ENCODE results near the gene CTRB1.

DNA sequence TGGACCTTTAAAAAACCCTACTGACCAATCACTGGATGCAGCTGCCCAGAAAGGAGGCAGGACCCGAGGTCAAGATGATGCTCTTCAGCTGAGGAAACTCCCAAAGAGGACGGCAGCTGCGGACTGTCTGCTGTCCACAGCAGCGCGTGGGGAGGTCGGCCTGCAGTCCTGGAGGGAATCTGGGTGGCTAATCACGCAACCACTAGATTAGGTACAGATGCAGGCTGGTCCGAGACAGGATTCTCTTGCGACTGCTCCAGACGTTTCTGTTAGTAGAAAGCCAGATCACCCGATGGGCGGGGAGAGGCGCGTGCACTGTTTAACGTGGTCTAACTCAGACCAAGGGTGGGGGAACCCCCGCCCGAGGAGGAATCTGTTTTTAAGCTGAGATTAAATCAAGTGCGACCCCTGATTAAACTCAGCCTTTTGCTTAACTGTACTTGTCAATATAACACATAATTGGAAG is 20.6 kb upstream of the CTRB1 start:
- no peak for TF ChIP-seq YY1 (IDR thresholded peaks at IDR 0.05; ENCODE audit: extremely low read depth, insufficient replicate concordance, low read depth, low read length)
- no peak for TF ChIP-seq EZH2phosphoT487 (IDR thresholded peaks at IDR 0.05; ENCODE audit: borderline replicate concordance)
- TF ChIP-seq TCF7L2 (IDR thresholded peaks at IDR 0.05; ENCODE audit: borderline replicate concordance, extremely low read depth, insufficient read depth, insufficient read length) = no peak
- TF ChIP-seq, protein P1, sequence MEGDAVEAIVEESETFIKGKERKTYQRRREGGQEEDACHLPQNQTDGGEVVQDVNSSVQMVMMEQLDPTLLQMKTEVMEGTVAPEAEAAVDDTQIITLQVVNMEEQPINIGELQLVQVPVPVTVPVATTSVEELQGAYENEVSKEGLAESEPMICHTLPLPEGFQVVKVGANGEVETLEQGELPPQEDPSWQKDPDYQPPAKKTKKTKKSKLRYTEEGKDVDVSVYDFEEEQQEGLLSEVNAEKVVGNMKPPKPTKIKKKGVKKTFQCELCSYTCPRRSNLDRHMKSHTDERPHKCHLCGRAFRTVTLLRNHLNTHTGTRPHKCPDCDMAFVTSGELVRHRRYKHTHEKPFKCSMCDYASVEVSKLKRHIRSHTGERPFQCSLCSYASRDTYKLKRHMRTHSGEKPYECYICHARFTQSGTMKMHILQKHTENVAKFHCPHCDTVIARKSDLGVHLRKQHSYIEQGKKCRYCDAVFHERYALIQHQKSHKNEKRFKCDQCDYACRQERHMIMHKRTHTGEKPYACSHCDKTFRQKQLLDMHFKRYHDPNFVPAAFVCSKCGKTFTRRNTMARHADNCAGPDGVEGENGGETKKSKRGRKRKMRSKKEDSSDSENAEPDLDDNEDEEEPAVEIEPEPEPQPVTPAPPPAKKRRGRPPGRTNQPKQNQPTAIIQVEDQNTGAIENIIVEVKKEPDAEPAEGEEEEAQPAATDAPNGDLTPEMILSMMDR (IDR thresholded peaks at IDR 0.05 in 2 of 3, conservative IDR thresholded peaks at IDR 0.05 in 1 of 3; ENCODE audit: borderline replicate concordance in 1 of 3, insufficient read depth in 1 of 3, low read depth in 2 of 3, low read length in 2 of 3) = no peak
- TF ChIP-seq POLR2A (IDR thresholded peaks at IDR 0.05; ENCODE audit: borderline replicate concordance, extremely low read depth, insufficient read depth, insufficient read length) = no peak
- TF ChIP-seq CBX3 (IDR thresholded peaks at IDR 0.05; ENCODE audit: low read depth) = no peak
- no peak for TF ChIP-seq POLR2AphosphoS5 (IDR thresholded peaks at IDR 0.05; ENCODE audit: low read depth, low read length)
- TF ChIP-seq, protein P2, sequence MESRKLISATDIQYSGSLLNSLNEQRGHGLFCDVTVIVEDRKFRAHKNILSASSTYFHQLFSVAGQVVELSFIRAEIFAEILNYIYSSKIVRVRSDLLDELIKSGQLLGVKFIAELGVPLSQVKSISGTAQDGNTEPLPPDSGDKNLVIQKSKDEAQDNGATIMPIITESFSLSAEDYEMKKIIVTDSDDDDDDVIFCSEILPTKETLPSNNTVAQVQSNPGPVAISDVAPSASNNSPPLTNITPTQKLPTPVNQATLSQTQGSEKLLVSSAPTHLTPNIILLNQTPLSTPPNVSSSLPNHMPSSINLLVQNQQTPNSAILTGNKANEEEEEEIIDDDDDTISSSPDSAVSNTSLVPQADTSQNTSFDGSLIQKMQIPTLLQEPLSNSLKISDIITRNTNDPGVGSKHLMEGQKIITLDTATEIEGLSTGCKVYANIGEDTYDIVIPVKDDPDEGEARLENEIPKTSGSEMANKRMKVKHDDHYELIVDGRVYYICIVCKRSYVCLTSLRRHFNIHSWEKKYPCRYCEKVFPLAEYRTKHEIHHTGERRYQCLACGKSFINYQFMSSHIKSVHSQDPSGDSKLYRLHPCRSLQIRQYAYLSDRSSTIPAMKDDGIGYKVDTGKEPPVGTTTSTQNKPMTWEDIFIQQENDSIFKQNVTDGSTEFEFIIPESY (IDR thresholded peaks at IDR 0.05; ENCODE audit: extremely low read depth, insufficient replicate concordance, low read length) = no peak
- TF ChIP-seq, protein P3, sequence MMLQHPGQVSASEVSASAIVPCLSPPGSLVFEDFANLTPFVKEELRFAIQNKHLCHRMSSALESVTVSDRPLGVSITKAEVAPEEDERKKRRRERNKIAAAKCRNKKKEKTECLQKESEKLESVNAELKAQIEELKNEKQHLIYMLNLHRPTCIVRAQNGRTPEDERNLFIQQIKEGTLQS (IDR thresholded peaks at IDR 0.05) = no peak
- TF ChIP-seq, protein P4, sequence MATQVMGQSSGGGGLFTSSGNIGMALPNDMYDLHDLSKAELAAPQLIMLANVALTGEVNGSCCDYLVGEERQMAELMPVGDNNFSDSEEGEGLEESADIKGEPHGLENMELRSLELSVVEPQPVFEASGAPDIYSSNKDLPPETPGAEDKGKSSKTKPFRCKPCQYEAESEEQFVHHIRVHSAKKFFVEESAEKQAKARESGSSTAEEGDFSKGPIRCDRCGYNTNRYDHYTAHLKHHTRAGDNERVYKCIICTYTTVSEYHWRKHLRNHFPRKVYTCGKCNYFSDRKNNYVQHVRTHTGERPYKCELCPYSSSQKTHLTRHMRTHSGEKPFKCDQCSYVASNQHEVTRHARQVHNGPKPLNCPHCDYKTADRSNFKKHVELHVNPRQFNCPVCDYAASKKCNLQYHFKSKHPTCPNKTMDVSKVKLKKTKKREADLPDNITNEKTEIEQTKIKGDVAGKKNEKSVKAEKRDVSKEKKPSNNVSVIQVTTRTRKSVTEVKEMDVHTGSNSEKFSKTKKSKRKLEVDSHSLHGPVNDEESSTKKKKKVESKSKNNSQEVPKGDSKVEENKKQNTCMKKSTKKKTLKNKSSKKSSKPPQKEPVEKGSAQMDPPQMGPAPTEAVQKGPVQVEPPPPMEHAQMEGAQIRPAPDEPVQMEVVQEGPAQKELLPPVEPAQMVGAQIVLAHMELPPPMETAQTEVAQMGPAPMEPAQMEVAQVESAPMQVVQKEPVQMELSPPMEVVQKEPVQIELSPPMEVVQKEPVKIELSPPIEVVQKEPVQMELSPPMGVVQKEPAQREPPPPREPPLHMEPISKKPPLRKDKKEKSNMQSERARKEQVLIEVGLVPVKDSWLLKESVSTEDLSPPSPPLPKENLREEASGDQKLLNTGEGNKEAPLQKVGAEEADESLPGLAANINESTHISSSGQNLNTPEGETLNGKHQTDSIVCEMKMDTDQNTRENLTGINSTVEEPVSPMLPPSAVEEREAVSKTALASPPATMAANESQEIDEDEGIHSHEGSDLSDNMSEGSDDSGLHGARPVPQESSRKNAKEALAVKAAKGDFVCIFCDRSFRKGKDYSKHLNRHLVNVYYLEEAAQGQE (IDR thresholded peaks at IDR 0.05; ENCODE audit: low read depth) = no peak
- TF ChIP-seq ZFX (IDR thresholded peaks at IDR 0.05) = no peak
- TF ChIP-seq EZH2 (IDR thresholded peaks at IDR 0.05) = no peak
- TF ChIP-seq RAD21 (IDR thresholded peaks at IDR 0.05; ENCODE audit: low read depth) = no peak
